OCI-LY7 (cell line): ENCODE measurements around the gene KCNMB2.

Experiments used
- EZH2phosphoT487 ChIP-seq: fragments of 200-600 bp; sonication (generic); IDR thresholded peaks from 2 replicates; pipeline ENCODE4 v1.6.1; 2018; ENCODE audit warnings: low read depth, borderline replicate concordance, mild to moderate bottlenecking, mixed run types, antibody characterized with exemption, low read length, moderate library complexity, mixed read lengths
- TF ChIP-seq, protein P1 (sequence below): fragments of 200-600 bp; sonication (generic); conservative IDR thresholded peaks from 2 replicates; pipeline ENCODE4 v1.5.1; 2014; ENCODE audit warnings: mild to moderate bottlenecking, antibody characterized with exemption, low read length, moderate library complexity, mixed read lengths

DNA sequence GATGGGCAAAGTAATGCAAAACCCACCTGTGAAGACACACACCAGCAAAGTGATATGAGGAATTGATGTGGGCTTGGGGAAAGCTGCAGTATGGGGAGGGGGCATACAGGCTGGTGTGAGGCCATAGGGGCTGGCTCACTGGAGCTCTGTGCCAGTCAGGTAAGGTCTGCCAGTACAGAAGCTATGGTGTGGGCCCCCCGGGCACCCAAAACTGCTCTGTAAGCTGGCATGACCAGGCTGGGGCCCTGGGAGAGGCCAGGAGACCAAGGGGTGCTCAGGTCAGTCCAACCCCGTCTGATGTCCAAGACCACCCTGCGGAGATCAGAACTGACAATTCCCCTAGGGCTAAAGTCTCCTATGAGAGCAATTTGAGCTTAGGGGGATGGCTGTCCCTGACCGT, 163.1 kb downstream of the KCNMB2 start:
- TF ChIP-seq, protein P1, sequence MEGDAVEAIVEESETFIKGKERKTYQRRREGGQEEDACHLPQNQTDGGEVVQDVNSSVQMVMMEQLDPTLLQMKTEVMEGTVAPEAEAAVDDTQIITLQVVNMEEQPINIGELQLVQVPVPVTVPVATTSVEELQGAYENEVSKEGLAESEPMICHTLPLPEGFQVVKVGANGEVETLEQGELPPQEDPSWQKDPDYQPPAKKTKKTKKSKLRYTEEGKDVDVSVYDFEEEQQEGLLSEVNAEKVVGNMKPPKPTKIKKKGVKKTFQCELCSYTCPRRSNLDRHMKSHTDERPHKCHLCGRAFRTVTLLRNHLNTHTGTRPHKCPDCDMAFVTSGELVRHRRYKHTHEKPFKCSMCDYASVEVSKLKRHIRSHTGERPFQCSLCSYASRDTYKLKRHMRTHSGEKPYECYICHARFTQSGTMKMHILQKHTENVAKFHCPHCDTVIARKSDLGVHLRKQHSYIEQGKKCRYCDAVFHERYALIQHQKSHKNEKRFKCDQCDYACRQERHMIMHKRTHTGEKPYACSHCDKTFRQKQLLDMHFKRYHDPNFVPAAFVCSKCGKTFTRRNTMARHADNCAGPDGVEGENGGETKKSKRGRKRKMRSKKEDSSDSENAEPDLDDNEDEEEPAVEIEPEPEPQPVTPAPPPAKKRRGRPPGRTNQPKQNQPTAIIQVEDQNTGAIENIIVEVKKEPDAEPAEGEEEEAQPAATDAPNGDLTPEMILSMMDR = no peak
- no peak for TF ChIP-seq EZH2phosphoT487
